Measurements from ENCODE around the gene SH2D2A.

SH2D2A gene

GRCh38 chr1:156849151-156849496 is 32.5 kb upstream of the SH2D2A start:
- no peak for DNase-seq
- in situ Hi-C loops (cut with MboI; ENCODE audit: low pct_unique_long_range_greater_than_20kb, low sequenced_read_pairs) = no loop called here

GRCh38 chr1:156848461-156849150 is 32.0 kb upstream of the SH2D2A start:
- in situ Hi-C loops (cut with MboI; ENCODE audit: low pct_unique_long_range_greater_than_20kb, low sequenced_read_pairs) = no loop called here

GRCh38 chr1:156847591-156848460 is 31.2 kb upstream of the SH2D2A start:
- in situ Hi-C loops (cut with MboI; ENCODE audit: low pct_unique_long_range_greater_than_20kb, low sequenced_read_pairs) = no loop called here
- no peak for DNase-seq

More at GRCh38 chr1:156848461-156849150, 32.0 kb upstream of the SH2D2A start:
- no peak for DNase-seq

GRCh38 chr1:156846643-156847042 is 30.0 kb upstream of the SH2D2A start:
- no peak for DNase-seq
- in situ Hi-C loops (cut with MboI; ENCODE audit: low pct_unique_long_range_greater_than_20kb, low sequenced_read_pairs) = no loop called here

- in situ Hi-C loops (cut with MboI; ENCODE audit: low pct_unique_long_range_greater_than_20kb, low sequenced_read_pairs) = no loop called here
- no peak for DNase-seq
Measured at GRCh38 chr1:156845953-156846545, 29.4 kb upstream of the SH2D2A start.

- in situ Hi-C loops (cut with MboI; ENCODE audit: low pct_unique_long_range_greater_than_20kb, low sequenced_read_pairs) = no loop called here
- DNase-seq = no peak
Measured at GRCh38 chr1:156845055-156845952, 28.7 kb upstream of the SH2D2A start.

GRCh38 chr1:156844638-156845037 is 28.0 kb upstream of the SH2D2A start:
- in situ Hi-C loops (cut with MboI; ENCODE audit: low pct_unique_long_range_greater_than_20kb, low sequenced_read_pairs) = no loop called here
- DNase-seq = no peak

GRCh38 chr1:156844102-156844501 is 27.5 kb upstream of the SH2D2A start:
- no peak for DNase-seq
- in situ Hi-C loops (cut with MboI; ENCODE audit: low pct_unique_long_range_greater_than_20kb, low sequenced_read_pairs) = no loop called here

GRCh38 chr1:156842618-156843300 is 26.1 kb upstream of the SH2D2A start:
- no peak for DNase-seq
- in situ Hi-C loops (cut with MboI; ENCODE audit: low pct_unique_long_range_greater_than_20kb, low sequenced_read_pairs) = no loop called here

GRCh38 chr1:156841295-156841855 is 24.7 kb upstream of the SH2D2A start:
- in situ Hi-C loops (cut with MboI; ENCODE audit: low pct_unique_long_range_greater_than_20kb, low sequenced_read_pairs) = no loop called here
- DNase-seq = no peak

GRCh38 chr1:156840898-156841279 is 24.2 kb upstream of the SH2D2A start:
- in situ Hi-C loops (cut with MboI; ENCODE audit: low pct_unique_long_range_greater_than_20kb, low sequenced_read_pairs) = no loop called here
- no peak for DNase-seq

- in situ Hi-C loops (cut with MboI; ENCODE audit: low pct_unique_long_range_greater_than_20kb, low sequenced_read_pairs) = no loop called here
- no peak for DNase-seq
Measured at GRCh38 chr1:156840186-156840897, 23.7 kb upstream of the SH2D2A start.

- in situ Hi-C loops (cut with MboI; ENCODE audit: low pct_unique_long_range_greater_than_20kb, low sequenced_read_pairs) = no loop called here
- DNase-seq = no peak
Measured at GRCh38 chr1:156839426-156840109, 22.9 kb upstream of the SH2D2A start.

- in situ Hi-C loops (cut with MboI; ENCODE audit: low pct_unique_long_range_greater_than_20kb, low sequenced_read_pairs) = no loop called here
- DNase-seq = peak; percentile 55
Measured at GRCh38 chr1:156838972-156839371, 22.3 kb upstream of the SH2D2A start.

- in situ Hi-C loops (cut with MboI; ENCODE audit: low pct_unique_long_range_greater_than_20kb, low sequenced_read_pairs) = no loop called here
- no peak for DNase-seq
Measured at GRCh38 chr1:156836892-156837291, 20.2 kb upstream of the SH2D2A start.

GRCh38 chr1:156836041-156836654 is 19.5 kb upstream of the SH2D2A start:
- no peak for DNase-seq
- in situ Hi-C loops (cut with MboI; ENCODE audit: low pct_unique_long_range_greater_than_20kb, low sequenced_read_pairs) = no loop called here

- no peak for DNase-seq
- in situ Hi-C loops (cut with MboI; ENCODE audit: low pct_unique_long_range_greater_than_20kb, low sequenced_read_pairs) = no loop called here
Measured at GRCh38 chr1:156834322-156834721, 17.7 kb upstream of the SH2D2A start.
